ENCODE data around the gene CGB3. TPM values are rescaled to one million over a fixed set of nuclear protein-coding genes. Genes with fewer than 3 reads are reported as not detected.

The CGB3 gene
- total RNA-seq, 1 experiment from 2014 or later = not detected

DNA sequence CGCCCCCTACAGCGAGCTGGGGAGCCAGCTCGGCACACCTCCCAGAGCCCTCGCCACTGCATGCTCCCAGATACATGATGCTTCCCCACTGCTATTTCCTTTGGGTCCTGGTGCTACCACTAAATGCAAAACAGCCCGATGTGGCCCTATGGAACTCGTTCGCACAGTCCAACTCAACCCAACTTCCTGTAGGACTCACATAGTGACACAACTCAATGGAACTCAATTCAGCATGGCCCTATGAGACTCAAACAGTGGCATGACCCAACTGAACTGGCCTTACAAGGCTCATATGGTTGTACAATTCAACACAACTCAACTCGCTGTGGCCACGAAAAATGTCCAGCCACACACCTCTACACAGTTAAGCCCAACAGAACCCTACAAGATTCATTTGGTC lies 44.9 kb upstream of the CGB3 start:
- Histone ChIP-seq H3K36me3 (ENCODE audit: control insufficient read depth, insufficient read depth, low read length) (no peaks in the 10 kb centered on the region), H3K4me1 (ENCODE audit: control insufficient read depth, insufficient read depth, low read length) (peaks cover 4% of the 10 kb centered on the region; the same call in 1 of the 2 replicates), H3K27ac (ENCODE audit: low read length) (no peak overlapping the region), H3K4me3 (ENCODE audit: low read depth in 2 of 2, low read length in 2 of 2) (no peak overlapping the region), H3K9me3 (ENCODE audit: control insufficient read depth, insufficient read depth, low read depth, low read length) (no peaks in the 10 kb centered on the region), H3K27me3 (ENCODE audit: control insufficient read depth, insufficient read depth, low read length) (no peaks in the 10 kb centered on the region)
- TF ChIP-seq SIN3A (IDR thresholded peaks at IDR 0.05; ENCODE audit: borderline replicate concordance, insufficient read depth, low read depth, low read length) = no peak
- TF ChIP-seq, protein P1, sequence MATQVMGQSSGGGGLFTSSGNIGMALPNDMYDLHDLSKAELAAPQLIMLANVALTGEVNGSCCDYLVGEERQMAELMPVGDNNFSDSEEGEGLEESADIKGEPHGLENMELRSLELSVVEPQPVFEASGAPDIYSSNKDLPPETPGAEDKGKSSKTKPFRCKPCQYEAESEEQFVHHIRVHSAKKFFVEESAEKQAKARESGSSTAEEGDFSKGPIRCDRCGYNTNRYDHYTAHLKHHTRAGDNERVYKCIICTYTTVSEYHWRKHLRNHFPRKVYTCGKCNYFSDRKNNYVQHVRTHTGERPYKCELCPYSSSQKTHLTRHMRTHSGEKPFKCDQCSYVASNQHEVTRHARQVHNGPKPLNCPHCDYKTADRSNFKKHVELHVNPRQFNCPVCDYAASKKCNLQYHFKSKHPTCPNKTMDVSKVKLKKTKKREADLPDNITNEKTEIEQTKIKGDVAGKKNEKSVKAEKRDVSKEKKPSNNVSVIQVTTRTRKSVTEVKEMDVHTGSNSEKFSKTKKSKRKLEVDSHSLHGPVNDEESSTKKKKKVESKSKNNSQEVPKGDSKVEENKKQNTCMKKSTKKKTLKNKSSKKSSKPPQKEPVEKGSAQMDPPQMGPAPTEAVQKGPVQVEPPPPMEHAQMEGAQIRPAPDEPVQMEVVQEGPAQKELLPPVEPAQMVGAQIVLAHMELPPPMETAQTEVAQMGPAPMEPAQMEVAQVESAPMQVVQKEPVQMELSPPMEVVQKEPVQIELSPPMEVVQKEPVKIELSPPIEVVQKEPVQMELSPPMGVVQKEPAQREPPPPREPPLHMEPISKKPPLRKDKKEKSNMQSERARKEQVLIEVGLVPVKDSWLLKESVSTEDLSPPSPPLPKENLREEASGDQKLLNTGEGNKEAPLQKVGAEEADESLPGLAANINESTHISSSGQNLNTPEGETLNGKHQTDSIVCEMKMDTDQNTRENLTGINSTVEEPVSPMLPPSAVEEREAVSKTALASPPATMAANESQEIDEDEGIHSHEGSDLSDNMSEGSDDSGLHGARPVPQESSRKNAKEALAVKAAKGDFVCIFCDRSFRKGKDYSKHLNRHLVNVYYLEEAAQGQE (IDR thresholded peaks at IDR 0.05; ENCODE audit: insufficient read depth in 1 of 2, low read depth in 2 of 2, low read length in 1 of 2) = no peak
- ChIA-PET POLR2A (no interaction called here), CTCF (no interaction called here)
- BruUV-seq (replicated peaks) = no TSS peak
- ATAC-seq (no peak), DNase-seq (ENCODE audit: low read depth, low spot score) (no peak)
- in situ Hi-C loops (cut with HindIII; ENCODE audit: low pct_unique_long_range_greater_than_20kb, low sequenced_read_pairs) (no loop called here), intact Hi-C loops (cut with micrococcal nuclease; ENCODE audit: unreplicated experiment) (no loop called here)

GRCh38 chr19:49067554-49067953 lies 43.4 kb upstream of the CGB3 start:
- POLR2A ChIA-PET = no interaction called here

More at GRCh38 chr19:49067554-49067953, 43.4 kb upstream of the CGB3 start:
- H3K9me3 ChIP-seq (ENCODE audit: control insufficient read depth, insufficient read depth, low read depth, low read length) = no peaks in the 10 kb centered on the region
- H3K27ac ChIP-seq (ENCODE audit: low read length) = no peak overlapping the region
- in situ Hi-C loops (cut with HindIII; ENCODE audit: low pct_unique_long_range_greater_than_20kb, low sequenced_read_pairs) = no loop called here
- H3K36me3 ChIP-seq (ENCODE audit: control insufficient read depth, insufficient read depth, low read length) = no peaks in the 10 kb centered on the region
- no TSS peak for BruUV-seq (replicated peaks)
- TF ChIP-seq POLR2AphosphoS5 (IDR thresholded peaks at IDR 0.05; ENCODE audit: low read depth, low read length) (no peak), TCF7L2 (IDR thresholded peaks at IDR 0.05; ENCODE audit: low read depth, low read length) (no peak), SIN3A (IDR thresholded peaks at IDR 0.05; ENCODE audit: borderline replicate concordance, insufficient read depth, low read depth, low read length) (no peak)
- TF ChIP-seq, protein P2, sequence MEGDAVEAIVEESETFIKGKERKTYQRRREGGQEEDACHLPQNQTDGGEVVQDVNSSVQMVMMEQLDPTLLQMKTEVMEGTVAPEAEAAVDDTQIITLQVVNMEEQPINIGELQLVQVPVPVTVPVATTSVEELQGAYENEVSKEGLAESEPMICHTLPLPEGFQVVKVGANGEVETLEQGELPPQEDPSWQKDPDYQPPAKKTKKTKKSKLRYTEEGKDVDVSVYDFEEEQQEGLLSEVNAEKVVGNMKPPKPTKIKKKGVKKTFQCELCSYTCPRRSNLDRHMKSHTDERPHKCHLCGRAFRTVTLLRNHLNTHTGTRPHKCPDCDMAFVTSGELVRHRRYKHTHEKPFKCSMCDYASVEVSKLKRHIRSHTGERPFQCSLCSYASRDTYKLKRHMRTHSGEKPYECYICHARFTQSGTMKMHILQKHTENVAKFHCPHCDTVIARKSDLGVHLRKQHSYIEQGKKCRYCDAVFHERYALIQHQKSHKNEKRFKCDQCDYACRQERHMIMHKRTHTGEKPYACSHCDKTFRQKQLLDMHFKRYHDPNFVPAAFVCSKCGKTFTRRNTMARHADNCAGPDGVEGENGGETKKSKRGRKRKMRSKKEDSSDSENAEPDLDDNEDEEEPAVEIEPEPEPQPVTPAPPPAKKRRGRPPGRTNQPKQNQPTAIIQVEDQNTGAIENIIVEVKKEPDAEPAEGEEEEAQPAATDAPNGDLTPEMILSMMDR (IDR thresholded peaks at IDR 0.05) = no peak
- TF ChIP-seq, protein P1 (IDR thresholded peaks at IDR 0.05; ENCODE audit: insufficient read depth in 1 of 2, low read depth in 2 of 2, low read length in 1 of 2) = no peak
- no peak overlapping the region for H3K4me3 ChIP-seq (ENCODE audit: low read depth in 2 of 2, low read length in 2 of 2)
- ATAC-seq (no peak), DNase-seq (ENCODE audit: low read depth, low spot score) (no peak)
- H3K4me1 ChIP-seq (ENCODE audit: control insufficient read depth, insufficient read depth, low read length) = peaks cover 4% of the 10 kb centered on the region; the same call in 1 of the 2 replicates
- intact Hi-C loops (cut with micrococcal nuclease; ENCODE audit: unreplicated experiment) = no loop called here
- H3K27me3 ChIP-seq (ENCODE audit: control insufficient read depth, insufficient read depth, low read length) = no peaks in the 10 kb centered on the region
- CTCF ChIA-PET = no interaction called here

Data from Panc1 (cell line).